GM12872 (cell line): ENCODE measurements around the gene ITGB7.
A peak's percentile ranks its signal among the peaks of the same experiment; 100 is the strongest.

Source experiments
- TF ChIP-seq, protein P1 (sequence below): IDR thresholded peaks from 3 replicates; pipeline ENCODE4 v1.5.1; 2011; ENCODE audit warnings: low read depth, mild to moderate bottlenecking, low read length, moderate library complexity; ENCODE audit not compliant: insufficient read depth

Gene ITGB7

DNA sequence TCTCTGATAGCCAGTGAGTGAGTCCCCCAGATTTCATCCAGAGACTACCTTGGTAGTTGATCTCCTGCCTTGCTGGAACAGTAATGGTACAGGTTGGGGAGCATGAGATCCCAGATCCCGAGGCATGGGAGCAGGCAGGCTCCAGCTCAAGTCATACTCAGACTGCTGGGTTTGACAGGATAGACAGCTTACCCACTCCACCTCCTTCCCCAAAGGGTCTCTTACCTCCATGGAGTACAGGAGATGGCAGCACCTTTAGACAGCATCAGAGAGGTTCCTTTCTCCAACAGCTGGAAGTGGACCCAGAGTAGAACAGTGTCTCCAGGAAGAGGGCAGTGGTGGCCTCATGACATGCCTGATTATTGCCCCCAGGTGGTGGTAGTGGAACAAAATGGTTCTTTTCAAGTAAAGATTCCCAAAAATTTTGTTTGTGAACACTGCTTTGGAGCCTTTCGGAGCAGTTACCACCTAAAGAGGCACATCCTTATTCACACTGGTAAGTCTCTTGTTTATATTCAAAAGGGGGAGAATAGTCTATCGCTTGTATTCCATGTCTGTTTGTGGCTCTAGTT lies 21.4 kb downstream of the ITGB7 start:
- TF ChIP-seq, protein P1, sequence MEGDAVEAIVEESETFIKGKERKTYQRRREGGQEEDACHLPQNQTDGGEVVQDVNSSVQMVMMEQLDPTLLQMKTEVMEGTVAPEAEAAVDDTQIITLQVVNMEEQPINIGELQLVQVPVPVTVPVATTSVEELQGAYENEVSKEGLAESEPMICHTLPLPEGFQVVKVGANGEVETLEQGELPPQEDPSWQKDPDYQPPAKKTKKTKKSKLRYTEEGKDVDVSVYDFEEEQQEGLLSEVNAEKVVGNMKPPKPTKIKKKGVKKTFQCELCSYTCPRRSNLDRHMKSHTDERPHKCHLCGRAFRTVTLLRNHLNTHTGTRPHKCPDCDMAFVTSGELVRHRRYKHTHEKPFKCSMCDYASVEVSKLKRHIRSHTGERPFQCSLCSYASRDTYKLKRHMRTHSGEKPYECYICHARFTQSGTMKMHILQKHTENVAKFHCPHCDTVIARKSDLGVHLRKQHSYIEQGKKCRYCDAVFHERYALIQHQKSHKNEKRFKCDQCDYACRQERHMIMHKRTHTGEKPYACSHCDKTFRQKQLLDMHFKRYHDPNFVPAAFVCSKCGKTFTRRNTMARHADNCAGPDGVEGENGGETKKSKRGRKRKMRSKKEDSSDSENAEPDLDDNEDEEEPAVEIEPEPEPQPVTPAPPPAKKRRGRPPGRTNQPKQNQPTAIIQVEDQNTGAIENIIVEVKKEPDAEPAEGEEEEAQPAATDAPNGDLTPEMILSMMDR = peak; percentile 15; the same call in 1 of the 3 replicates

DNA sequence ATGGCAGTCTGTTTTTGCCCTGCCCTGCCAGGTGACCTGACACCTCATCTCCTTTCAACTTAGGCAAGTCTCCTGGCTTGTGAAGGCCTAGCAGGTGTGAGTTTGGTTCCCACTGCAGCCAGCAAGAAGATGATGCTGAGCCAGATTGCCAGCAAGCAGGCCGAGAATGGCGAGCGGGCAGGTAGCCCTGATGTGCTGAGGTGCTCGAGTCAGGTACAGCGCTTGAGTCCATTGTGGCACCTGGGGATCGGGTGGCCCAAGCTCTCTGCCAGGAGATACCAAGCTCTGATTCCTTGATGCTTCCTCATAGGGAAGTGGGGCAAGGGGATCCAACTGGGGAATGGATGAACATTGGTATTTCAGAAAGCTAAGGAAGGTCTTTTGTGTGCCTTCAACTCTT lies 22.2 kb downstream of the ITGB7 start:
- TF ChIP-seq, protein P1 = no peak

DNA sequence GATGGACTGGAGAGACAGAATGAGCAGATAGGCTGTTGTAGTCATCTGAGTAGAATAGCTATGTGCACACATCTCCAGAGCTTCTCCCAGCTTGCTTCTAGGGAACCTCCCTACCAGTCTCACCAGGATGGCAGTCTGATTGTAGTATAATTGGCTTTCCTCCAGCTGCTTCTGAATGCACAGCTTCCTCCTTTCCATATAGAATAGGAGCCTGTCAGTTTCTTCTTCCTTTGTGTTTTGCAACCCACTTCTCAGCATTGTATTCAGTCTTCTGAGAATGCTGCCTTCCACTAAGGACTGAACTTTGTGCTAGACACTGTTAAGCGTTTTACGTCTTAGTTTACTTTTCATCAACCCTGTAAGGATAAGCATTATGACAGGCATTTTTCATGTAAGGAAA lies 24.1 kb downstream of the ITGB7 start:
- TF ChIP-seq, protein P1 = no peak

DNA sequence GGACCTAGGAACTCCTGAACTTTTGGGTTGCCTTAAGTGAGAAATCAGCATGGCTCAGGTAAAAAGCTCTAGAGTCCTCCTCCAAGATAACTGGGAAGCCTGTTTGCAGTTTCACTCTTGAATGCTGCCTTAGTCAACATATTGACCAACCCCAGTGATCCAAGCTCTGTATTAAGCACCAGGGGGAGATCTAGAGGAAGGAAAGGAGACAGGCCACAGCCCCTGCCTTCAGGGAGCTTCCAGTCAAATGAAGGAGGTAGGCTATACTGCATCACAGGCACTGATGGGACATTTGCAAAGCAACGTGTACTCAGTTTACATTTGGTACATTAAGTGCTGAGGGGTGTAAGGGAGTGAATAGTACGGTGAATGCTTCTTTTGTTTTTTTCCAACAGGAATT lies 25.1 kb downstream of the ITGB7 start:
- TF ChIP-seq, protein P1 = no peak

DNA sequence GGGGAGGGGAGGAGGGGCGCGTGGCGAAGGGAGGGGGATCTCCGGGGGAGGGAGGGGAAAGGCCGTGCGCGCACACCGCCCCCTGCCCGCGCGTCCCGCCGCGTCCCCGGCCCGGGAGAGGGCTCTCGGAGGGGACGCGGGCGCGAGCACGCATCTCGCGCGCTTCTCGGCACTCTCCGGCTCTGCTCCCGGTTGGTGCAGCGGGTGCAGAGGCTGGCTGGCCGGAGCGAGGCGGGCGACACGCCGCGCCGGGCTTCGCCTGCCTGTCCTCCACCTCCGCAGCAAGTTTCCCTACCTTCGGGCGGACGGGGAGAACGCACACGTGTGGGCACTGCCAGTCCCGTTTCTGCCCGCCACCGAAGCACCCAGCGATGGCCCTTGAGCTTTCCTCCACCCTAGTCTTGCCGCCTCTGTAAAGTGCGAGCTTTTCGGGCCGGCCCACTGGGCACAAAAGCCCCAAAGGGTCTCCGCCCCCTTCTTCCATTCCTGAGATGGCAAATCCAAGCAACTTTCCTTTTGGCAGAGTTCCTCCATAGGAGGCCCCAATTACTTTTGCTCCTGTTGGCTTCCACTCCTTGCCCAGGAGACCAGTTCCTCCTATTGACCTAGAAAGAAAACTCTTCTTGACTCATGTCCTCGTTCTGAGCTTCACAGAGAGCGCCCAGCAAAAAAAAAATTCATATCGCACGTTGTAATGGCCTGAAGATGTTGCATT lies 26.0 kb downstream of the ITGB7 start:
- TF ChIP-seq, protein P1 = no peak

DNA sequence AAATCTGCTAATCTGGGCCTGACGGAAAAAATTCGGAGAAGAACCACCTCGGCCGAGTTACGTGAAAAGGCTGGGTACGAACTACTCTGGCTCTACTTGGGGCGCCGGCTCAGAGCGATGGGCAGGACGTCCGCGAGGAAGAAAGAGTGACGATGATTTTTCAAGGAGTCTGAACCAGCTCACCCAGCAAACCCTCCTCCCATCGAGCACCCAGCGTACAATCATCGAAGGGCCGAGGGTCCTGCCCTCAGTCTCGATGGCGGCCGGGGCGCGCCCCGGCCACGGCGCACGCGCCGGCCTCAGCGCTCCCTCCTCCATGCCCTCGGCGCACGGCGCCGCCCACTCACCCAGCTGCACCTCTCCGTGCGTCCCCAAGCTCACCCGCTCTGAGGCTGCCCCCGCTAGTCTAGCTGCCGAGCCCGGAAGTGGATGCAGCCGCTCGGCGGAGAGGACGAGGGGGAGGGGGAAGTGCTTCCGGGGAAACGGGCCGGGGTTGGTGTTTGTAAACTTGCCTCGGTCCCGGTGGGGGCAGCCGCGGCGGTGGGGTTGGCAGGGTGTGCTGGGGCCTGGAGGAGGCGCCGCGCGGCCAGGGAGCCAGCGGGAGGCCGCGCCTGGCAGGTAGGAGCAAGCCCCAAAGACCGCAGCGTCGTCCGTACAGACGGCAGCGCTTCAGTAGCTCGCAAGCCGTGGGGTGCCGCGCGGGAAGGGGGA lies 26.7 kb downstream of the ITGB7 start, which contains the start of the genes CSAD and ZNF740:
CSAD (minus strand) TSS at position 706 of the 711 bp plus-strand sequence. CDS start 7,455 bp downstream, outside the sequence.
ZNF740 (plus strand) TSS at position 503 of the 711 bp plus-strand sequence. CDS start 1,262 bp downstream, outside the sequence.
- TF ChIP-seq, protein P1 = no peak

DNA sequence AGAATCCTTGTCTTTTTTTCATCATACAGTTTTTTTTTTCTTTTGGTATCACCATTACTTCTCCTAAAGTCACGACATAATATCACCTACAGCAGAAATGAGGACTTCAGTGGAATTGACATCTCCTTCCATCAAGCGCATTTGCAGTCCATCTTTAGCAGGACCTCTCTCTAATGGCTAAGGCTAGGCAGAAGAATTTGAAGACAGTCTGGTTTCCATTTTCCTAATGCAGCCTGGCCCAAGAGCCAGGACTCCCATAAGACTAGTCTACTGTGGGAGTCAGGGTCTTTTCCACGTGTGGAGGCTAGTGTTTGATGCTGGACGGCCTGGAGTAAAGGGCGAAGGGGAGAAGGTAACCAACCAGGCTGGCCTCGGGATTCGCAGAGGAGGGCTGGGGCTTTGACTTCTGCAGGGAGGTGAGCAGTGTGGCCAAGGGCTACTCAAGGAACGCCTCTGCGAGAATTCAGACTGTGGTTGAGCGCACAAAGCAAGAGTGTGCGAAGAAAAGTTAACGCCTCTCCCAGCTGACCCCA lies 27.3 kb downstream of the ITGB7 start:
- TF ChIP-seq, protein P1 = no peak
